Panc1 (cell line): Measurements from ENCODE around the gene MELK. TPM values are rescaled to one million over a fixed set of nuclear protein-coding genes. Genes with fewer than 3 reads are reported as not detected.

Experiments used
- ATAC-seq: fragments of 200-7000 bp; cut with Tn5 transposase; 2 replicates; pipeline ENCODE4 v1.9.1; 2020; ENCODE audit warnings: mild to moderate bottlenecking, moderate library complexity
- BruUV-seq: library from RNA; stranded (reverse); fragments of 400-500 nt; replicated peaks from 2 replicates; lab custom pipeline; 2021; lab: Mats Ljungman, UMichigan
- CTCF ChIA-PET: fragments of 300-600 bp; sonication (Branson Sonifier 250); formaldehyde crosslinking; loops from one replicate; lab custom pipeline; 2022; ENCODE audit warnings: antibody characterized with exemption; lab: Charles Lee
- POLR2A ChIA-PET: fragments of 300-600 bp; sonication (Branson Sonifier 250); formaldehyde crosslinking; loops from one replicate; lab custom pipeline; 2022; ENCODE audit warnings: antibody characterized with exemption; lab: Charles Lee
- DNase-seq: peaks from one replicate; pipeline ENCODE4 v3.0.0-alpha.2; 2010; ENCODE audit warnings: low read depth, low spot score
- H3K27ac ChIP-seq: 2 replicates; pipeline ENCODE4 v1.5.1; 2011; ENCODE audit warnings: mild to moderate bottlenecking, low read length, inconsistent platforms
- H3K27me3 ChIP-seq: fragments of 200-500 bp; sonication (Bioruptor generic); 2 replicates; pipeline ENCODE4 v1.6.0; 2014; ENCODE audit warnings: low read length, inconsistent platforms; ENCODE audit not compliant: control insufficient read depth, insufficient read depth
- H3K36me3 ChIP-seq: fragments of 200-500 bp; sonication (Bioruptor generic); 2 replicates; pipeline ENCODE4 v1.5.1; 2014; ENCODE audit warnings: inconsistent platforms, mild to moderate bottlenecking, low read length, moderate library complexity; ENCODE audit not compliant: control insufficient read depth, insufficient read depth
- H3K4me1 ChIP-seq: 2 replicates; pipeline ENCODE4 v1.5.1; 2011; ENCODE audit warnings: inconsistent platforms, mild to moderate bottlenecking, low read length, moderate library complexity; ENCODE audit not compliant: control insufficient read depth, insufficient read depth
- H3K4me3 ChIP-seq, 2 experiments: 2 replicates each; pipeline ENCODE4 v1.5.1; 2011 to 2012; ENCODE audit warnings: low read depth in 2 of 2, low read length in 2 of 2, mild to moderate bottlenecking in 2 of 2, inconsistent platforms in 1 of 2, moderate library complexity in 1 of 2
- H3K9me3 ChIP-seq: fragments of 200-500 bp; sonication (Bioruptor generic); 2 replicates; pipeline ENCODE4 v1.5.1; 2014; ENCODE audit warnings: low read depth, mild to moderate bottlenecking, inconsistent platforms, low read length, moderate library complexity; ENCODE audit not compliant: control insufficient read depth, insufficient read depth
- CTCF ChIP-seq: fragments of 450-650 bp; IDR thresholded peaks from 2 replicates; pipeline ENCODE4 v1.5.1; 2017; ENCODE audit warnings: mild to moderate bottlenecking
- POLR2AphosphoS5 ChIP-seq: IDR thresholded peaks from 2 replicates; pipeline ENCODE4 v1.6.1; 2012; ENCODE audit warnings: mild to moderate bottlenecking, low read depth, low read length, moderate library complexity
- SIN3A ChIP-seq: IDR thresholded peaks from 2 replicates; pipeline ENCODE4 v1.6.1; 2012; ENCODE audit warnings: low read depth, mild to moderate bottlenecking, low read length, moderate library complexity, borderline replicate concordance; ENCODE audit not compliant: insufficient read depth
- TCF7L2 ChIP-seq: IDR thresholded peaks from 2 replicates; pipeline ENCODE4 v1.6.1; 2011; ENCODE audit warnings: mild to moderate bottlenecking, low read depth, low read length, inconsistent platforms
- in situ Hi-C: cut with HindIII; loops from 2 replicates; pipeline ENCODE4 v1.10.0; 2016; ENCODE audit warnings: low sequenced_read_pairs, low pct_unique_long_range_greater_than_20kb
- intact Hi-C: fragments of 100-400 bp; cut with micrococcal nuclease; formaldehyde crosslinking; loops from one replicate; pipeline ENCODE4 v1.10.0; 2022; ENCODE audit not compliant: unreplicated experiment
- total RNA-seq: library from RNA; stranded (reverse); gene quantifications from one replicate; pipeline ENCODE4 v1.2.1, GENCODE V29; 2021; ENCODE audit not compliant: unreplicated experiment
- TF ChIP-seq, protein P1 (sequence below), 2 experiments: IDR thresholded peaks; 2 replicates each; pipeline ENCODE4 v1.6.1; 2011 to 2012; ENCODE audit warnings: low read depth in 2 of 2, control low read depth in 1 of 2, low read length in 1 of 2, mild to moderate bottlenecking in 1 of 2, moderate library complexity in 1 of 2; ENCODE audit not compliant: insufficient read depth in 1 of 2

MELK gene
- total RNA-seq, 1 experiment from 2014 or later = 112 TPM

DNA sequence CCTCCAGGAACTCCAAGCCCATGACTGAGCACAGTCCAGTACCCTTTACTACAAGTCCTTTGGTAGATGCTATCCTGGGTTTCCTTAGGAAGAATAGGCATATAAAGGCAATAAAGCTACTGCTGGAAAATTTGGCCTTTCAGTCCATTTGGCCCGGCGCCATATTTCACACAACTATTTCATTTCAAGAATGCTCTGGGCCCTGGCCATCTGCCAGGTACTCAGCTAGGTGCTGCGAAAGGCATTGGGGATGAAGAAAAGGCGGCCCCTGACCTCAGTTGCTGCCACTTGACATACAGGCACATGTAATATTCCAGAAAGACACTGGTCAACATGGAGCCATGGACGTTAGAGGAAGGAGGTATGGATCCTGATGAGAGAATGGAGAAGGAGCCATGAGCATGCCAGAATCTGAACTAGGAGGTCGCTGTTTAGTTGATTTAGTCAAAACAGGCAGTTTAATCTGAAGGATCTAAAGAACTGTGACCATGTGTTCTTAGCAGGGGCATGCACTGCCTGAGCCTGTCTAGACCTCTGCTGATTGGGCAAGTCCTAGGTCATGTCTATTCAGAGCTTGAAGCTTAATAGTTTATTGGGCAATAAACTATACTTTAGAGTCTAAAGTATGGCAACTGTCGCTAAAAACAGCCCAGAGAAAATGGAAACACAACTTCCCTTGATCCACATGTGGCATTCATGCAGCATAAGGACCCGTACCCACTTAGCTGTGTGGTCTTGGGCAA is 149.3 kb downstream of the MELK start:
- ATAC-seq (no peak), DNase-seq (no peak)
- TF ChIP-seq TCF7L2 = no peak
- TF ChIP-seq CTCF = no peak
- TF ChIP-seq SIN3A = no peak
- TF ChIP-seq, protein P1, sequence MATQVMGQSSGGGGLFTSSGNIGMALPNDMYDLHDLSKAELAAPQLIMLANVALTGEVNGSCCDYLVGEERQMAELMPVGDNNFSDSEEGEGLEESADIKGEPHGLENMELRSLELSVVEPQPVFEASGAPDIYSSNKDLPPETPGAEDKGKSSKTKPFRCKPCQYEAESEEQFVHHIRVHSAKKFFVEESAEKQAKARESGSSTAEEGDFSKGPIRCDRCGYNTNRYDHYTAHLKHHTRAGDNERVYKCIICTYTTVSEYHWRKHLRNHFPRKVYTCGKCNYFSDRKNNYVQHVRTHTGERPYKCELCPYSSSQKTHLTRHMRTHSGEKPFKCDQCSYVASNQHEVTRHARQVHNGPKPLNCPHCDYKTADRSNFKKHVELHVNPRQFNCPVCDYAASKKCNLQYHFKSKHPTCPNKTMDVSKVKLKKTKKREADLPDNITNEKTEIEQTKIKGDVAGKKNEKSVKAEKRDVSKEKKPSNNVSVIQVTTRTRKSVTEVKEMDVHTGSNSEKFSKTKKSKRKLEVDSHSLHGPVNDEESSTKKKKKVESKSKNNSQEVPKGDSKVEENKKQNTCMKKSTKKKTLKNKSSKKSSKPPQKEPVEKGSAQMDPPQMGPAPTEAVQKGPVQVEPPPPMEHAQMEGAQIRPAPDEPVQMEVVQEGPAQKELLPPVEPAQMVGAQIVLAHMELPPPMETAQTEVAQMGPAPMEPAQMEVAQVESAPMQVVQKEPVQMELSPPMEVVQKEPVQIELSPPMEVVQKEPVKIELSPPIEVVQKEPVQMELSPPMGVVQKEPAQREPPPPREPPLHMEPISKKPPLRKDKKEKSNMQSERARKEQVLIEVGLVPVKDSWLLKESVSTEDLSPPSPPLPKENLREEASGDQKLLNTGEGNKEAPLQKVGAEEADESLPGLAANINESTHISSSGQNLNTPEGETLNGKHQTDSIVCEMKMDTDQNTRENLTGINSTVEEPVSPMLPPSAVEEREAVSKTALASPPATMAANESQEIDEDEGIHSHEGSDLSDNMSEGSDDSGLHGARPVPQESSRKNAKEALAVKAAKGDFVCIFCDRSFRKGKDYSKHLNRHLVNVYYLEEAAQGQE (IDR thresholded peaks at IDR 0.05; ENCODE audit: insufficient read depth in 1 of 2, low read depth in 2 of 2, low read length in 1 of 2) = no peak
- no peak for TF ChIP-seq POLR2AphosphoS5
- in situ Hi-C loops = no loop called here
- no peaks in the 10 kb centered on the region for H3K9me3 ChIP-seq
- POLR2A ChIA-PET = no interaction called here
- H3K27me3 ChIP-seq = peaks cover 11% of the 10 kb centered on the region; the same call in 1 of the 2 replicates
- CTCF ChIA-PET = no interaction called here
- no peak overlapping the region for H3K4me3 ChIP-seq
- H3K4me1 ChIP-seq = no peaks in the 10 kb centered on the region
- no TSS peak for BruUV-seq
- no peak overlapping the region for H3K27ac ChIP-seq
- H3K36me3 ChIP-seq = no peaks in the 10 kb centered on the region
- intact Hi-C loops = no loop called here

DNA sequence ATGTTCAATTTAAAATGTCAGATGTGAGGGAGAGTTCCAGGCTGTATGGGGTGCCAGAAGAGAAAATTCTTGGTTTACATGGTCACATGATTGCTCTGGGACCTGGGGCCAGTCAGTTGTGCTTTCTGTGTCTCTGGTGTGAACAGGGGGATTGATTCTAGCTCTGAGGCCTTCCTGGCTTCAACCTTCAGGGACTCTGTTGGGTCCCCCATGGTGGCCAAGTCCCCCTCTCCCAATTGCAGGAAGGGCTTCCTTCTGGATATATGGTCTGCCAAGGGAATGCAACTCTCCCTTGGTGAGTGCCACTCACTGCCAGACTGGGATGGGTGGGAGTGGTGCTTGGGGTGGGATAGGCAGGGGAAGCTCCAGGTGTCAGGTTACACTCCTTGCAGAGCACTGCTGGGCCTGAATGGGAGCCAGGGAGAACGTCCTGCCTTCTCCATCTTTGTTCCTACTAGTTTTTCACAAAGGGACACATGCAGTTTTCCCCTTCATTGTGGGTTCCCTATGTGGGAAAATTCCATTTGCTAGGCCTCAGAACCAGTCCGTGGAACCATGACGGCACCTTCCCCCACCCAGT is 153.2 kb downstream of the MELK start:
- in situ Hi-C loops = no loop called here
- Histone ChIP-seq H3K4me1 (no peaks in the 10 kb centered on the region), H3K9me3 (no peaks in the 10 kb centered on the region), H3K27me3 (peaks cover 2% of the 10 kb centered on the region; the same call in 1 of the 2 replicates), H3K36me3 (no peaks in the 10 kb centered on the region), H3K27ac (no peak overlapping the region), H3K4me3 (no peak overlapping the region)
- POLR2A ChIA-PET = no interaction called here
- DNase-seq = no peak
- TF ChIP-seq POLR2AphosphoS5 (no peak), SIN3A (no peak), CTCF (no peak), TCF7L2 (no peak)
- TF ChIP-seq, protein P1 (IDR thresholded peaks at IDR 0.05; ENCODE audit: insufficient read depth in 1 of 2, low read depth in 2 of 2, low read length in 1 of 2) = no peak
- intact Hi-C loops = no loop called here
- CTCF ChIA-PET = no interaction called here
- ATAC-seq = no peak
- no TSS peak for BruUV-seq
